ENCODE measurements around the gene CRTC1.
"Not testable (repeated sequence)": the region's sequence is repeated elsewhere in the genome, so short reads cannot be mapped to it uniquely, and the experiment has no call there.

Gene CRTC1

GRCh38 chr19:18733196-18733647 is 49.7 kb downstream of the CRTC1 start:
- Mint-ChIP-seq H3K27ac (no peak overlapping the region), H3K9me3 (no peaks in the 10 kb centered on the region), H3K4me1 (no peaks in the 10 kb centered on the region), H3K36me3 (ENCODE audit: low read depth) (no peaks in the 10 kb centered on the region), H3K4me3 (no peak overlapping the region), H3K27me3 (no peaks in the 10 kb centered on the region)
- no peak for DNase-seq
- ATAC-seq, result no peak

- not testable (repeated sequence) for ATAC-seq; H3K27ac Mint-ChIP-seq; H3K4me3 Mint-ChIP-seq; H3K27me3 Mint-ChIP-seq; H3K9me3 Mint-ChIP-seq; H3K36me3 Mint-ChIP-seq (ENCODE audit: low read depth); DNase-seq; H3K4me1 Mint-ChIP-seq
Observed at GRCh38 chr19:18733762-18734332, 50.4 kb downstream of the CRTC1 start.

- H3K9me3 Mint-ChIP-seq, result no peaks in the 10 kb centered on the region
- H3K27me3 Mint-ChIP-seq, result no peaks in the 10 kb centered on the region
- H3K36me3 Mint-ChIP-seq (ENCODE audit: low read depth), result no peaks in the 10 kb centered on the region
- DNase-seq, result no peak
- ATAC-seq, result no peak
- no peaks in the 10 kb centered on the region for H3K4me1 Mint-ChIP-seq
- H3K4me3 Mint-ChIP-seq, result no peak overlapping the region
- no peak overlapping the region for H3K27ac Mint-ChIP-seq
Observed at GRCh38 chr19:18735324-18735723, 51.8 kb downstream of the CRTC1 start.

GRCh38 chr19:18735752-18736151 is 52.3 kb downstream of the CRTC1 start:
- no peaks in the 10 kb centered on the region for H3K36me3 Mint-ChIP-seq (ENCODE audit: low read depth)
- ATAC-seq, result no peak
- DNase-seq, result no peak
- H3K4me3 Mint-ChIP-seq, result no peak overlapping the region
- no peak overlapping the region for H3K27ac Mint-ChIP-seq
- no peaks in the 10 kb centered on the region for H3K27me3 Mint-ChIP-seq
- no peaks in the 10 kb centered on the region for H3K9me3 Mint-ChIP-seq
- no peaks in the 10 kb centered on the region for H3K4me1 Mint-ChIP-seq

GRCh38 chr19:18736415-18737336 is 53.2 kb downstream of the CRTC1 start:
- DNase-seq (no peak), ATAC-seq (no peak)
- H3K36me3 Mint-ChIP-seq (ENCODE audit: low read depth), result no peaks in the 10 kb centered on the region
- H3K27me3 Mint-ChIP-seq, result no peaks in the 10 kb centered on the region
- H3K4me1 Mint-ChIP-seq, result no peaks in the 10 kb centered on the region
- no peak overlapping the region for H3K4me3 Mint-ChIP-seq
- no peak overlapping the region for H3K27ac Mint-ChIP-seq
- H3K9me3 Mint-ChIP-seq, result no peaks in the 10 kb centered on the region

- Mint-ChIP-seq H3K9me3 (no peaks in the 10 kb centered on the region), H3K27ac (no peak overlapping the region), H3K27me3 (no peaks in the 10 kb centered on the region), H3K36me3 (ENCODE audit: low read depth) (no peaks in the 10 kb centered on the region), H3K4me3 (no peak overlapping the region), H3K4me1 (no peaks in the 10 kb centered on the region)
- DNase-seq (no peak), ATAC-seq (no peak)
Observed at GRCh38 chr19:18737337-18737953, 54.0 kb downstream of the CRTC1 start.

- no peak for DNase-seq
- H3K36me3 Mint-ChIP-seq (ENCODE audit: low read depth), result no peaks in the 10 kb centered on the region
- H3K4me1 Mint-ChIP-seq, result no peaks in the 10 kb centered on the region
- ATAC-seq, result no peak
- H3K27me3 Mint-ChIP-seq, result no peaks in the 10 kb centered on the region
- no peaks in the 10 kb centered on the region for H3K9me3 Mint-ChIP-seq
- H3K27ac Mint-ChIP-seq, result no peak overlapping the region
- H3K4me3 Mint-ChIP-seq, result no peak overlapping the region
Observed at GRCh38 chr19:18737954-18738351, 54.5 kb downstream of the CRTC1 start.

GRCh38 chr19:18738961-18739690 is 55.6 kb downstream of the CRTC1 start:
- Mint-ChIP-seq H3K27me3 (no peaks in the 10 kb centered on the region), H3K36me3 (ENCODE audit: low read depth) (no peaks in the 10 kb centered on the region), H3K4me1 (no peaks in the 10 kb centered on the region), H3K4me3 (no peak overlapping the region), H3K27ac (no peak overlapping the region), H3K9me3 (no peaks in the 10 kb centered on the region)
- DNase-seq (no peak), ATAC-seq (no peak)

- Mint-ChIP-seq H3K4me3 (no peak overlapping the region), H3K27ac (no peak overlapping the region), H3K27me3 (no peaks in the 10 kb centered on the region), H3K9me3 (no peaks in the 10 kb centered on the region), H3K36me3 (ENCODE audit: low read depth) (no peaks in the 10 kb centered on the region), H3K4me1 (no peaks in the 10 kb centered on the region)
- DNase-seq (no peak), ATAC-seq (no peak)
Observed at GRCh38 chr19:18741124-18742121, 57.9 kb downstream of the CRTC1 start.

- Mint-ChIP-seq H3K27ac (no peak overlapping the region), H3K4me1 (no peaks in the 10 kb centered on the region), H3K27me3 (no peaks in the 10 kb centered on the region), H3K36me3 (ENCODE audit: low read depth) (no peaks in the 10 kb centered on the region), H3K9me3 (no peaks in the 10 kb centered on the region), H3K4me3 (no peak overlapping the region)
- DNase-seq (no peak), ATAC-seq (no peak)
Observed at GRCh38 chr19:18742324-18742723, 58.8 kb downstream of the CRTC1 start.

GRCh38 chr19:18742838-18743783 is 59.6 kb downstream of the CRTC1 start:
- H3K4me1 Mint-ChIP-seq, result no peaks in the 10 kb centered on the region
- ATAC-seq, result no peak
- H3K4me3 Mint-ChIP-seq, result no peak overlapping the region
- no peaks in the 10 kb centered on the region for H3K27me3 Mint-ChIP-seq
- H3K36me3 Mint-ChIP-seq (ENCODE audit: low read depth), result no peaks in the 10 kb centered on the region
- no peaks in the 10 kb centered on the region for H3K9me3 Mint-ChIP-seq
- no peak overlapping the region for H3K27ac Mint-ChIP-seq
- no peak for DNase-seq

- no peak for ATAC-seq
- Mint-ChIP-seq H3K4me3 (no peak overlapping the region), H3K9me3 (no peaks in the 10 kb centered on the region), H3K36me3 (ENCODE audit: low read depth) (no peaks in the 10 kb centered on the region), H3K27ac (no peak overlapping the region), H3K27me3 (no peaks in the 10 kb centered on the region), H3K4me1 (no peaks in the 10 kb centered on the region)
- no peak for DNase-seq
Observed at GRCh38 chr19:18743784-18744418, 60.4 kb downstream of the CRTC1 start.
